Keratinocyte (primary cell): Measurements from ENCODE around the gene ATAD1. TPM values are rescaled to one million over a fixed set of nuclear protein-coding genes. Genes with fewer than 3 reads are reported as not detected.

ENCODE experiments used
- DNase-seq: peaks from one replicate; pipeline ENCODE4 v3.0.0-alpha.2; 2011; ENCODE audit warnings: low read depth, missing footprints, low spot score
- FAIRE-seq: peaks from 2 replicates; lab custom pipeline; 2011; peaks lifted over from hg19 to GRCh38; lab: Jason Lieb, UNC
- H2AFZ ChIP-seq: 2 replicates; pipeline ENCODE4 v1.6.0; 2012; ENCODE audit warnings: low read length, control low read depth, inconsistent platforms; ENCODE audit not compliant: control insufficient read depth
- H3K27ac ChIP-seq: 2 replicates; pipeline ENCODE4 v1.5.1; 2011; ENCODE audit warnings: low read length; ENCODE audit not compliant: control insufficient read depth, insufficient read depth
- H3K27me3 ChIP-seq: 3 replicates; pipeline ENCODE4 v1.6.0; 2011; ENCODE audit warnings: low read length; ENCODE audit not compliant: control insufficient read depth, insufficient read depth; ENCODE audit errors: extremely low read depth
- H3K36me3 ChIP-seq, 2 experiments: 2 replicates in 1 of 2; 3 replicates in 1 of 2; pipeline ENCODE4 v1.5.1; 2011; ENCODE audit warnings: low read length in 2 of 2, mild to moderate bottlenecking in 1 of 2; ENCODE audit not compliant: control insufficient read depth in 2 of 2, insufficient read depth in 2 of 2; ENCODE audit errors: extremely low read depth in 1 of 2
- H3K4me1 ChIP-seq: 3 replicates; pipeline ENCODE4 v1.5.1; 2011; ENCODE audit warnings: low read length; ENCODE audit not compliant: control insufficient read depth, insufficient read depth; ENCODE audit errors: extremely low read depth
- H3K4me2 ChIP-seq: 3 replicates; pipeline ENCODE4 v1.6.0; 2011; ENCODE audit warnings: low read depth, low read length; ENCODE audit not compliant: control insufficient read depth, insufficient read depth; ENCODE audit errors: extremely low read depth
- H3K4me3 ChIP-seq, 3 experiments: fragments of 200-600 bp in 1 of 3; sonication (generic) in 1 of 3; 2 replicates in 2 of 3; 3 replicates in 1 of 3; pipeline ENCODE4 v1.5.1; 2011 to 2016; ENCODE audit warnings: low read length in 3 of 3, mild to moderate bottlenecking in 3 of 3, control low read depth in 2 of 3, inconsistent platforms in 1 of 3, low read depth in 1 of 3, mixed read lengths in 1 of 3, mixed run types in 1 of 3, moderate library complexity in 1 of 3; ENCODE audit not compliant: control insufficient read depth in 2 of 3, insufficient read depth in 2 of 3; ENCODE audit errors: extremely low read depth in 1 of 3
- H3K79me2 ChIP-seq: 2 replicates; pipeline ENCODE4 v1.6.0; 2012; ENCODE audit warnings: low read length; ENCODE audit not compliant: control insufficient read depth, insufficient read depth
- H3K9ac ChIP-seq: 3 replicates; pipeline ENCODE4 v1.6.0; 2011; ENCODE audit warnings: low read length; ENCODE audit not compliant: control insufficient read depth, insufficient read depth; ENCODE audit errors: extremely low read depth
- H3K9me1 ChIP-seq: 3 replicates; pipeline ENCODE4 v1.6.0; 2011; ENCODE audit warnings: low read length; ENCODE audit not compliant: control insufficient read depth, insufficient read depth; ENCODE audit errors: extremely low read depth
- H3K9me3 ChIP-seq: 2 replicates; pipeline ENCODE4 v1.5.1; 2012; ENCODE audit warnings: low read depth, low read length; ENCODE audit not compliant: control insufficient read depth
- H4K20me1 ChIP-seq: 3 replicates; pipeline ENCODE4 v1.6.0; 2011; ENCODE audit warnings: low read length; ENCODE audit not compliant: control insufficient read depth, insufficient read depth; ENCODE audit errors: extremely low read depth
- EZH2 ChIP-seq: IDR thresholded peaks from one replicate; pipeline ENCODE4 v1.6.1; 2012; ENCODE audit warnings: inconsistent platforms, mild to moderate bottlenecking, low read length, moderate library complexity
- dilution Hi-C: fragments of 300-500 bp; cut with MboI; formaldehyde crosslinking; loops from one replicate; pipeline ENCODE4 v1.7.0; 2020; ENCODE audit warnings: low sequenced_read_pairs; ENCODE audit not compliant: extremely low pct_ligation_motif_present
- polyA plus RNA-seq, 5 experiments: library from polyadenylated mRNA; depleted of rRNA in 3 of 5; stranded (reverse) in 3 of 5; stranded (forward) in 1 of 5; unstranded in 1 of 5; fragments of >200 nt; gene quantifications; 1 replicate in 1 of 5; 2 replicates in 3 of 5; 3 replicates in 1 of 5; pipeline versions ENCODE4 v1.2.1 to v1.2.3, GENCODE V29; 2011 to 2012; ENCODE audit warnings: missing spikeins in 2 of 5, low read depth in 1 of 5, low replicate concordance in 1 of 5
- TF ChIP-seq, protein P1 (sequence below), 3 experiments: IDR thresholded peaks in 1 of 3; conservative IDR thresholded peaks in 1 of 3; optimal IDR thresholded peaks in 1 of 3; 2 replicates in 2 of 3; 3 replicates in 1 of 3; pipeline versions ENCODE3 to v1.5.1; 2011; ENCODE audit warnings: low read length in 3 of 3, mild to moderate bottlenecking in 3 of 3, moderate library complexity in 2 of 3, control low read depth in 1 of 3, inconsistent platforms in 1 of 3; ENCODE audit not compliant: insufficient read depth in 2 of 3; ENCODE audit errors: extremely low read depth in 1 of 3

ATAD1 gene
- polyA plus RNA-seq, 1 donor (not counting 4 experiments of a cell fraction or from before 2014, with no cell fraction given): 51.0 TPM

DNA sequence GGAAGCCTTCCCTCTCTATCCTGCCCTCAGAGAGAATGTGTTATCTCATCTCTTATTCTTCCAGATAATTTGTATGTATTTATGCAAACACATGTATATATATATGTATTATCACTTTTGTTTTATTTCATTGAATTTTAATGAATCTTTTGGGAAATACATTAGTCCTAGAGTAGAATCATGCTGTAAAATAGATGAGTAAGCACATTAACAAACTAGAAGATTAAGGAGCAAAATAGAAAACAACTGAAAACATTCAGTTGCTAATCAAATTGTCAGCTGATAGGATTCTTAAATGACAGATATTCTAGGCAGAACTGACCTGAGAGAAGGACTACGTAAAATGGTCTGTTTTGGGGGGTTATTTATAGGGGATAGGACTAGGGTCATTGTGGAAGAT lies 34.1 kb upstream of the ATAD1 start:
- H3K36me3 ChIP-seq: no peaks in the 10 kb centered on the region
- H3K27me3 ChIP-seq: no peaks in the 10 kb centered on the region
- no peak overlapping the region for H3K4me3 ChIP-seq
- no peaks in the 10 kb centered on the region for H3K9me3 ChIP-seq
- no peak for TF ChIP-seq EZH2
- TF ChIP-seq, protein P1, sequence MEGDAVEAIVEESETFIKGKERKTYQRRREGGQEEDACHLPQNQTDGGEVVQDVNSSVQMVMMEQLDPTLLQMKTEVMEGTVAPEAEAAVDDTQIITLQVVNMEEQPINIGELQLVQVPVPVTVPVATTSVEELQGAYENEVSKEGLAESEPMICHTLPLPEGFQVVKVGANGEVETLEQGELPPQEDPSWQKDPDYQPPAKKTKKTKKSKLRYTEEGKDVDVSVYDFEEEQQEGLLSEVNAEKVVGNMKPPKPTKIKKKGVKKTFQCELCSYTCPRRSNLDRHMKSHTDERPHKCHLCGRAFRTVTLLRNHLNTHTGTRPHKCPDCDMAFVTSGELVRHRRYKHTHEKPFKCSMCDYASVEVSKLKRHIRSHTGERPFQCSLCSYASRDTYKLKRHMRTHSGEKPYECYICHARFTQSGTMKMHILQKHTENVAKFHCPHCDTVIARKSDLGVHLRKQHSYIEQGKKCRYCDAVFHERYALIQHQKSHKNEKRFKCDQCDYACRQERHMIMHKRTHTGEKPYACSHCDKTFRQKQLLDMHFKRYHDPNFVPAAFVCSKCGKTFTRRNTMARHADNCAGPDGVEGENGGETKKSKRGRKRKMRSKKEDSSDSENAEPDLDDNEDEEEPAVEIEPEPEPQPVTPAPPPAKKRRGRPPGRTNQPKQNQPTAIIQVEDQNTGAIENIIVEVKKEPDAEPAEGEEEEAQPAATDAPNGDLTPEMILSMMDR (optimal IDR thresholded peaks at IDR 0.05 in 1 of 3, IDR thresholded peaks at IDR 0.05 in 1 of 3, conservative IDR thresholded peaks at IDR 0.05 in 1 of 3; ENCODE audit: extremely low read depth in 1 of 3, insufficient read depth in 2 of 3, low read length in 3 of 3): no peak
- H2AFZ ChIP-seq: no peak overlapping the region
- no peaks in the 10 kb centered on the region for H4K20me1 ChIP-seq
- dilution Hi-C loops: no loop called here
- no peak overlapping the region for H3K4me2 ChIP-seq
- peaks cover 8% of the 10 kb centered on the region for H3K4me1 ChIP-seq
- no peaks in the 10 kb centered on the region for H3K79me2 ChIP-seq
- H3K9ac ChIP-seq: no peak overlapping the region
- H3K27ac ChIP-seq: no peak overlapping the region
- FAIRE-seq: no peak
- no peaks in the 10 kb centered on the region for H3K9me1 ChIP-seq
- DNase-seq: no peak

DNA sequence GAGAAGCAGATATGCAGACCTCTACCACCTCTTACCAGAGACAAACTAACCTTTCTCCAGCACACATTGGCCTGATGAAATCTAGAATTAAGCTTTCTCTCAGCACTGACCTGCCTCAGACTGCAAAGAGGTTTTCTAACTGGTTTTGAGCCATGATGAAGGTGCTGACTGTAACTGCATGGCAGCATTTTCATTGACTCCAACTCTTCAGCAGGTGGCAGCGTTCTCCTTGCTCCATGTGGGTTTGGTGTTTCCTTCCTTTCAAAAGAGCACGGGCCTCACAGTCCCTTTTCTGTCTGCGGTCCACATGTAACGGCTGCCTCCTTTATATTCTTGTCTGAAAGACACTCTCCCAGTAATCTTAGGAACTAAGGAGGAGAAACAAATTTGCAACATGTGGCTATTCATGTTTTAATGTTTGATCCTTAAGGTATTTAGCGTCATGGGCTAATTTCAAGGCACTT lies 32.7 kb upstream of the ATAD1 start:
- no peaks in the 10 kb centered on the region for H3K27me3 ChIP-seq
- H3K4me2 ChIP-seq: no peak overlapping the region
- FAIRE-seq (peak; percentile 86), DNase-seq (no peak)
- peaks cover 14% of the 10 kb centered on the region for H3K4me1 ChIP-seq
- H3K9me3 ChIP-seq: no peaks in the 10 kb centered on the region
- H3K27ac ChIP-seq: no peak overlapping the region
- no peaks in the 10 kb centered on the region for H4K20me1 ChIP-seq
- H3K9me1 ChIP-seq: no peaks in the 10 kb centered on the region
- H2AFZ ChIP-seq: peak overlapping the region; percentile 27
- H3K9ac ChIP-seq: no peak overlapping the region
- H3K4me3 ChIP-seq: no peak overlapping the region
- H3K36me3 ChIP-seq: no peaks in the 10 kb centered on the region
- no peaks in the 10 kb centered on the region for H3K79me2 ChIP-seq
- TF ChIP-seq EZH2: no peak
- TF ChIP-seq, protein P1 (optimal IDR thresholded peaks at IDR 0.05 in 1 of 3, IDR thresholded peaks at IDR 0.05 in 1 of 3, conservative IDR thresholded peaks at IDR 0.05 in 1 of 3; ENCODE audit: extremely low read depth in 1 of 3, insufficient read depth in 2 of 3, low read length in 3 of 3): peak; percentile 73 to 93 (median 75)
- dilution Hi-C loops: no loop called here
